ENCODE data around the gene ATF7. TPM values are rescaled to one million over a fixed set of nuclear protein-coding genes. Genes with fewer than 3 reads are reported as not detected.

The ATF7 gene
- polyA plus RNA-seq, 1 of the 3 experiments (the other 2 are of a cell fraction), result 12.8 TPM

DNA sequence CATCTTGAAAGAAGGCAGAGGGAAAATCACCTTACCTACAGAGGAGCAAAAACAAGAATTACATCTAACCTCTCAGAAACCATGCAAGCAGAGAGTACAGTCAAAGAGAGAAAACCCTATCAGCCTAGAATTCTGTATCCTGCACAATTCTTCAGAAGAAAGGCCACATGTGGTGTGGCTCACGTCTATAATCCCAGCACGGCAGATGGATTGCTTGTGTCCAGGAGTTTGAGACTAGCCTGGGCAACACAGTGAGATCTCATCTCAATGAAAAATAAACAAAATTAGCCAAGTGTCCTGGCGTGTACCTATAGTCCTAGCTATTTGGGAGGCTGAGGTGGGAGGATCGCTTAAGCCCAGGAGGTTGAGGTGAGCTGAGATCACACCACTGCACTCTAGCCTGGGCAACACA is 48.2 kb downstream of the ATF7 start:
- H3K9me3 ChIP-seq, result no peaks in the 10 kb centered on the region
- POLR2A ChIA-PET, result interaction anchor here (0.7 kb wide), 1 partner anchor 8 kb away, joined by 4 read pairs; no protein-coding TSS in a partner anchor
- H2AFZ ChIP-seq (ENCODE audit: low read depth), result no peak overlapping the region
- CTCF ChIA-PET, result interaction anchor here (0.6 kb wide), 1 partner anchor 1002 kb away, joined by 3 read pairs; no protein-coding TSS in a partner anchor
- peaks cover 2% of the 10 kb centered on the region; the same call in 1 of the 2 replicates for H4K20me1 ChIP-seq (ENCODE audit: insufficient read depth)
- DNase-seq, result no peak
- no peak overlapping the region for H3K9ac ChIP-seq
- no peak overlapping the region for H3K4me2 ChIP-seq
- no peak overlapping the region for H3K27ac ChIP-seq (ENCODE audit: low read depth in 2 of 2, low read length in 1 of 2)
- no peaks in the 10 kb centered on the region for H3K36me3 ChIP-seq (replicated peaks in 1 of 2; ENCODE audit: control insufficient read depth in 1 of 2, insufficient read depth in 2 of 2, low read length in 1 of 2)
- no peaks in the 10 kb centered on the region for H3K27me3 ChIP-seq (ENCODE audit: insufficient read depth)
- H3K4me1 ChIP-seq (ENCODE audit: control insufficient read depth in 1 of 2, insufficient read depth in 2 of 2, low read depth in 1 of 2, low read length in 1 of 2), result no peaks in the 10 kb centered on the region
- H3K4me3 ChIP-seq (ENCODE audit: low read depth in 2 of 2, low read length in 1 of 2), result no peak overlapping the region
- peaks cover 4% of the 10 kb centered on the region for H3F3A ChIP-seq (replicated peaks; ENCODE audit: insufficient read depth)
- WGBS (ENCODE audit: low lambda C conversion rate), result 90% methylated on average over 4 of the region's 4 CpGs
- no peak for TF ChIP-seq RFX5 (IDR thresholded peaks at IDR 0.05; ENCODE audit: low read length)
- TF ChIP-seq TCF12 (IDR thresholded peaks at IDR 0.05), result no peak
- TF ChIP-seq, protein P1, sequence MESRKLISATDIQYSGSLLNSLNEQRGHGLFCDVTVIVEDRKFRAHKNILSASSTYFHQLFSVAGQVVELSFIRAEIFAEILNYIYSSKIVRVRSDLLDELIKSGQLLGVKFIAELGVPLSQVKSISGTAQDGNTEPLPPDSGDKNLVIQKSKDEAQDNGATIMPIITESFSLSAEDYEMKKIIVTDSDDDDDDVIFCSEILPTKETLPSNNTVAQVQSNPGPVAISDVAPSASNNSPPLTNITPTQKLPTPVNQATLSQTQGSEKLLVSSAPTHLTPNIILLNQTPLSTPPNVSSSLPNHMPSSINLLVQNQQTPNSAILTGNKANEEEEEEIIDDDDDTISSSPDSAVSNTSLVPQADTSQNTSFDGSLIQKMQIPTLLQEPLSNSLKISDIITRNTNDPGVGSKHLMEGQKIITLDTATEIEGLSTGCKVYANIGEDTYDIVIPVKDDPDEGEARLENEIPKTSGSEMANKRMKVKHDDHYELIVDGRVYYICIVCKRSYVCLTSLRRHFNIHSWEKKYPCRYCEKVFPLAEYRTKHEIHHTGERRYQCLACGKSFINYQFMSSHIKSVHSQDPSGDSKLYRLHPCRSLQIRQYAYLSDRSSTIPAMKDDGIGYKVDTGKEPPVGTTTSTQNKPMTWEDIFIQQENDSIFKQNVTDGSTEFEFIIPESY (IDR thresholded peaks at IDR 0.05; ENCODE audit: borderline replicate concordance, low read depth), result no peak
- no peak for TF ChIP-seq IRF3 (IDR thresholded peaks at IDR 0.05; ENCODE audit: low read depth, low read length)
- no peak for TF ChIP-seq TAF1 (IDR thresholded peaks at IDR 0.05; ENCODE audit: borderline replicate concordance, low read depth, low read length)
- no peak for TF ChIP-seq MXI1 (IDR thresholded peaks at IDR 0.05; ENCODE audit: low read depth, low read length)
- no peak for TF ChIP-seq GATA2 (CRISPR knock-in tag; IDR thresholded peaks at IDR 0.05)
- no peak for TF ChIP-seq JUND (IDR thresholded peaks at IDR 0.05)
- TF ChIP-seq CHD2 (IDR thresholded peaks at IDR 0.05; ENCODE audit: low read length, partially characterized antibody), result no peak
- TF ChIP-seq CTCF (IDR thresholded peaks at IDR 0.05), result no peak
- TF ChIP-seq EZH2phosphoT487 (IDR thresholded peaks at IDR 0.05; ENCODE audit: borderline replicate concordance, low read depth), result no peak
- no peak for TF ChIP-seq RAD21 (IDR thresholded peaks at IDR 0.05; ENCODE audit: low read length)
- no peak for TF ChIP-seq TEAD4 (IDR thresholded peaks at IDR 0.05; ENCODE audit: borderline replicate concordance, insufficient read depth)
- no peak for TF ChIP-seq POLR2AphosphoS5 (IDR thresholded peaks at IDR 0.05; ENCODE audit: low read depth, low read length)
- peaks cover 29% of the 10 kb centered on the region for H3K79me2 ChIP-seq (ENCODE audit: insufficient read depth)
- no peaks in the 10 kb centered on the region for H3K9me2 ChIP-seq

Data from SK-N-SH (cell line).